T-cell (primary cell): Measurements from ENCODE around the gene ZNF576. TPM values are rescaled to one million over a fixed set of nuclear protein-coding genes. Genes with fewer than 3 reads are reported as not detected.
"Not testable (repeated sequence)": the region's sequence is repeated elsewhere in the genome, so short reads cannot be mapped to it uniquely, and the experiment has no call there.

Experiments used
- ATAC-seq, 4 experiments: fragments of 200-7000 bp in 3 of 4; fragments of 150-1000 bp in 1 of 4; cut with Tn5 transposase; replicated peaks in 1 of 4; 1 replicate in 3 of 4; 2 replicates in 1 of 4; pipeline ENCODE4 v1.10.0; 2021; ENCODE audit warnings: moderate library complexity in 3 of 4, mild to moderate bottlenecking in 2 of 4, moderate number of reproducible peaks in 1 of 4
- CTCF ChIA-PET, 2 donors: fragments of 300-600 bp; sonication (Branson Sonifier 250); formaldehyde crosslinking; loops; one replicate each; lab custom pipeline; 2022; ENCODE audit warnings: antibody characterized with exemption in 2 of 2; lab: Charles Lee
- POLR2A ChIA-PET, 2 donors: fragments of 300-600 bp; sonication (Branson Sonifier 250); formaldehyde crosslinking; loops; one replicate each; lab custom pipeline; 2022; ENCODE audit warnings: antibody characterized with exemption in 2 of 2; lab: Charles Lee
- DNase-seq, 35 experiments: peaks; one replicate each; pipeline versions ENCODE4 v3.0.0 to v3.0.0-alpha.2; 2013 to 2023
- H3K27ac ChIP-seq: one replicate; pipeline ENCODE4 v1.5.1; 2013; ENCODE audit warnings: low read length
- H3K27me3 ChIP-seq, 2 experiments: replicated peaks in 1 of 2; 1 replicate in 1 of 2; 2 replicates in 1 of 2; pipeline versions ENCODE4 v1.6.1 to v1.7.0; 2013; ENCODE audit warnings: low read length in 1 of 2, mixed read lengths in 1 of 2; ENCODE audit not compliant: control insufficient read depth in 2 of 2, insufficient read depth in 2 of 2; ENCODE audit errors: extremely low read depth in 1 of 2
- H3K36me3 ChIP-seq, 2 donors: 1 replicate in 1 of 2; 2 replicates in 1 of 2; pipeline versions ENCODE4 v1.6.1 to v1.7.0; 2013; ENCODE audit warnings: low read length in 1 of 2; ENCODE audit not compliant: control insufficient read depth in 2 of 2, insufficient read depth in 1 of 2; ENCODE audit errors: extremely low read depth in 1 of 2
- H3K4me1 ChIP-seq, 2 experiments: 1 replicate in 1 of 2; 2 replicates in 1 of 2; pipeline versions ENCODE4 v1.6.1 to v1.7.0; 2013; ENCODE audit warnings: low read length in 2 of 2, mixed read lengths in 1 of 2; ENCODE audit not compliant: insufficient read depth in 2 of 2, control insufficient read depth in 1 of 2; ENCODE audit errors: extremely low read depth in 1 of 2
- H3K4me3 ChIP-seq, 2 donors: 1 replicate in 1 of 2; 2 replicates in 1 of 2; pipeline versions ENCODE4 v1.5.1 to v1.7.0; 2013; ENCODE audit warnings: mild to moderate bottlenecking in 2 of 2, low read length in 1 of 2, moderate library complexity in 1 of 2; ENCODE audit not compliant: control insufficient read depth in 1 of 2; ENCODE audit errors: extremely low read depth in 1 of 2
- H3K9me3 ChIP-seq: 2 replicates; pipeline ENCODE4 v1.7.0; 2013
- H3K27ac Mint-ChIP-seq, 2 donors: one replicate each; pipeline ENCODE4 v1.8.0; 2020 to 2021; ENCODE audit warnings: mild to moderate bottlenecking in 2 of 2, mixed read lengths in 2 of 2
- H3K27me3 Mint-ChIP-seq, 2 donors: one replicate each; pipeline ENCODE4 v1.8.0; 2021 to 2022; ENCODE audit warnings: mixed read lengths in 2 of 2
- H3K36me3 Mint-ChIP-seq: one replicate; pipeline ENCODE4 v1.8.0; 2021; ENCODE audit warnings: mixed read lengths
- H3K4me1 Mint-ChIP-seq, 3 donors: one replicate each; pipeline ENCODE4 v1.8.0; 2020 to 2022; ENCODE audit warnings: mixed read lengths in 3 of 3, mild to moderate bottlenecking in 1 of 3
- H3K4me3 Mint-ChIP-seq, 3 donors: one replicate each; pipeline ENCODE4 v1.8.0; 2020 to 2022; ENCODE audit warnings: mild to moderate bottlenecking in 3 of 3, mixed read lengths in 3 of 3, moderate library complexity in 3 of 3
- H3K9me3 Mint-ChIP-seq, 3 donors: one replicate each; pipeline ENCODE4 v1.8.0; 2020 to 2022; ENCODE audit warnings: mixed read lengths in 3 of 3
- WGBS: methylation state at CpG from one replicate; pipeline ENCODE4 v1.1.5; 2013; ENCODE audit warnings: missing lambda C conversion rate; ENCODE audit not compliant: insufficient coverage; 5-methylcytosine and 5-hydroxymethylcytosine counted together
- total RNA-seq, 35 experiments: library from RNA in 6 of 35; stranded (reverse) in 6 of 35; fragments of 120-200 nt in 1 of 35; gene quantifications; one replicate each; pipeline versions ENCODE4 v1.2.1 to v1.2.4 and lab custom pipeline; 2013 to 2026

ZNF576 gene
- total RNA-seq, 5 donors from 2014 or later (not counting 1 experiment from before 2014, with no cell fraction given): 5.4 to 19.6 (median 16.9) TPM

DNA sequence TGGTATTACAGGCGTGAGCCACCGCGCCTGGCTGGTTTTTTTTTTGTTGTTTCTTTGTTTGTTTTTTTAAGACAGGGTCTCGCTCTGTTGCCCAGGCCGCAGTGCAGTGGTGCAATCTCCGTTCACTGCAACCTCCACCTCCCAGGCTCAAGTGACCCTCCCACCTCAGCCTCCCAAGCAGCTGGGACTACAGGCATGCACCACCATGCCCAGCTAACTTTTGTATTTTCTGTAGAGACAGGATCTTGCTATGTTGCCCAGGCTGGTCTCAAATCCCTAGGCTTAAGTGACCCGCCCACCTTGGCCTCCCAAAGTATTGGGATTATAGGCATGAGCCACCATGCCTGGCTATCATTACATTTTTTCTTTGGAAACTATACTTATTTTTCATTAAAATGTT lies 53.9 kb downstream of the ZNF576 start:
- DNase-seq, H3K9me3 Mint-ChIP-seq, H3K27me3 Mint-ChIP-seq, H3K4me1 Mint-ChIP-seq, H3K4me3 Mint-ChIP-seq, H3K4me3 ChIP-seq, H3K36me3 ChIP-seq, H3K9me3 ChIP-seq, H3K27ac Mint-ChIP-seq, H3K27me3 ChIP-seq, H3K27ac ChIP-seq, CTCF ChIA-PET, ATAC-seq, H3K4me1 ChIP-seq: not testable (repeated sequence)
- POLR2A ChIA-PET: interaction anchor here in 1 of 2 donors (0.6 kb wide), 1 partner anchor 130 kb away, joined by 3 read pairs; no protein-coding TSS in a partner anchor
- peaks cover 37% of the 10 kb centered on the region for H3K36me3 Mint-ChIP-seq
- WGBS: no CpG with 5 or more reads among the region's 7 CpGs

Other genes with a start within 250 kb of the ZNF576 start
- not detected for gene CD177, start 242.9 kb upstream of the ZNF576 start, total RNA-seq
- gene TEX101, start 181.7 kb upstream of the ZNF576 start, total RNA-seq: not detected
- 10 to 100 TPM in 2 of 5 donors, 1 to 10 TPM in 3; 2.8 to 24.0 (median 4.6) TPM for gene LYPD3, start 131.0 kb upstream of the ZNF576 start, total RNA-seq
- 10 to 100 TPM; 39.4 to 61.0 (median 53.9) TPM for gene PHLDB3, start 91.8 kb upstream of the ZNF576 start, total RNA-seq
- gene ETHE1, start 69.4 kb upstream of the ZNF576 start, total RNA-seq: 10 to 100 TPM; 19.1 to 39.4 (median 34.7) TPM
- gene ZNF575, start 63.4 kb upstream of the ZNF576 start, total RNA-seq: 10 to 100 TPM in 1 of 5 donors, 1 to 10 TPM in 4; 3.4 to 12.7 (median 6.2) TPM
- 10 to 100 TPM; 31.7 to 37.8 (median 35.4) TPM for gene XRCC1, start 21.1 kb upstream of the ZNF576 start, total RNA-seq
- 1 to 10 TPM in 3 of 5 donors, under 1 TPM in 2; 0.28 to 2.5 (median 1.5) TPM for gene PINLYP, start 20.8 kb upstream of the ZNF576 start, total RNA-seq
- 10 to 100 TPM; 17.5 to 30.2 (median 19.9) TPM for gene IRGQ, start 461 bp upstream of the ZNF576 start, total RNA-seq
- 1 to 10 TPM in 4 of 5 donors, under 1 TPM in 1; 0.55 to 1.6 (median 1.2) TPM for gene SRRM5, start 15.5 kb downstream of the ZNF576 start, total RNA-seq
- gene ZNF428, start 23.0 kb downstream of the ZNF576 start, total RNA-seq: 10 to 100 TPM; 28.9 to 35.2 (median 34.5) TPM
- under 1 TPM; 0.16 to 0.61 (median 0.45) TPM for gene CADM4, start 43.3 kb downstream of the ZNF576 start, total RNA-seq
- 1 to 10 TPM; 3.0 to 7.7 (median 4.2) TPM for gene PLAUR, start 73.6 kb downstream of the ZNF576 start, total RNA-seq
- not detected for gene IRGC, start 119.5 kb downstream of the ZNF576 start, total RNA-seq
- gene SMG9, start 158.4 kb downstream of the ZNF576 start, total RNA-seq: 10 to 100 TPM; 50.3 to 64.3 (median 56.8) TPM
- gene KCNN4, start 184.4 kb downstream of the ZNF576 start, total RNA-seq: 10 to 100 TPM; 21.9 to 90.1 (median 37.6) TPM
- under 1 TPM in 4 of 5 donors, not detected in 1; 0.20 to 0.70 (median 0.58) TPM for gene LYPD5, start 205.9 kb downstream of the ZNF576 start, total RNA-seq
- 10 to 100 TPM in 3 of 5 donors, 1 to 10 TPM in 2; 5.4 to 19.0 (median 12.7) TPM for gene ZNF283, start 230.7 kb downstream of the ZNF576 start, total RNA-seq